HepG2 (cell line): ENCODE results near the gene ANKRD40. TPM values are rescaled to one million over a fixed set of nuclear protein-coding genes. Genes with fewer than 3 reads are reported as not detected.

Experiments used
- FOXK1 ChIP-seq: sonication (generic); formaldehyde crosslinking; IDR thresholded peaks from 2 replicates; pipeline ENCODE4 v1.4.0; 2020; ENCODE audit warnings: low read depth, missing genetic modification reagents, borderline replicate concordance
- NFATC3 ChIP-seq: sonication (generic); formaldehyde crosslinking; IDR thresholded peaks from 2 replicates; pipeline ENCODE4 v1.5.1; 2020; ENCODE audit warnings: mild to moderate bottlenecking, missing genetic modification reagents
- SKIL ChIP-seq: sonication (generic); formaldehyde crosslinking; IDR thresholded peaks from 2 replicates; pipeline ENCODE4 v1.8.0; 2022; ENCODE audit warnings: missing genetic modification reagents, mild to moderate bottlenecking, moderate library complexity, borderline replicate concordance
- ZNF142 ChIP-seq: sonication (generic); formaldehyde crosslinking; IDR thresholded peaks from 2 replicates; pipeline ENCODE4 v1.4.0; 2020; ENCODE audit warnings: missing genetic modification reagents
- ZNF317 ChIP-seq: sonication (generic); formaldehyde crosslinking; IDR thresholded peaks from 2 replicates; pipeline ENCODE4 v1.5.0; 2020; ENCODE audit warnings: mild to moderate bottlenecking, missing genetic modification reagents
- polyA plus RNA-seq, 8 experiments: library from polyadenylated mRNA; depleted of rRNA in 3 of 8; stranded (reverse) in 7 of 8; unstranded in 1 of 8; fragments of >200 nt; fragmentation: Illumina TruSeq in 4 of 8; extraction: Trizol in 4 of 8; gene quantifications; 2 replicates each; pipeline versions ENCODE4 v1.2.1 to v1.2.3, GENCODE V29; 2011 to 2016; ENCODE audit warnings: low read depth in 4 of 8, missing spikeins in 1 of 8, mixed read lengths in 1 of 8; ENCODE audit not compliant: insufficient read depth in 1 of 8
- total RNA-seq, 5 experiments: library from RNA; depleted of rRNA; stranded (reverse); fragments of >200 nt; fragmentation: Illumina TruSeq; extraction: Trizol; gene quantifications; 2 replicates each; pipeline ENCODE4 v1.2.3, GENCODE V29; 2016; ENCODE audit warnings: low read depth in 1 of 5
- TF ChIP-seq, protein P1 (sequence below), 2 experiments: fragments of 450-650 bp in 1 of 2; sonication (generic) in 1 of 2; formaldehyde crosslinking in 1 of 2; IDR thresholded peaks; 2 replicates each; pipeline versions ENCODE4 v1.6.1 to v1.8.0; 2016 to 2022; ENCODE audit warnings: antibody characterized with exemption in 1 of 2, mild to moderate bottlenecking in 1 of 2, missing genetic modification reagents in 1 of 2

Gene ANKRD40
- total and polyA plus RNA-seq, 2 of the 13 experiments (the other 11 are each of a cell fraction or from before 2014, with no cell fraction given): 35.0 to 46.4 TPM

DNA sequence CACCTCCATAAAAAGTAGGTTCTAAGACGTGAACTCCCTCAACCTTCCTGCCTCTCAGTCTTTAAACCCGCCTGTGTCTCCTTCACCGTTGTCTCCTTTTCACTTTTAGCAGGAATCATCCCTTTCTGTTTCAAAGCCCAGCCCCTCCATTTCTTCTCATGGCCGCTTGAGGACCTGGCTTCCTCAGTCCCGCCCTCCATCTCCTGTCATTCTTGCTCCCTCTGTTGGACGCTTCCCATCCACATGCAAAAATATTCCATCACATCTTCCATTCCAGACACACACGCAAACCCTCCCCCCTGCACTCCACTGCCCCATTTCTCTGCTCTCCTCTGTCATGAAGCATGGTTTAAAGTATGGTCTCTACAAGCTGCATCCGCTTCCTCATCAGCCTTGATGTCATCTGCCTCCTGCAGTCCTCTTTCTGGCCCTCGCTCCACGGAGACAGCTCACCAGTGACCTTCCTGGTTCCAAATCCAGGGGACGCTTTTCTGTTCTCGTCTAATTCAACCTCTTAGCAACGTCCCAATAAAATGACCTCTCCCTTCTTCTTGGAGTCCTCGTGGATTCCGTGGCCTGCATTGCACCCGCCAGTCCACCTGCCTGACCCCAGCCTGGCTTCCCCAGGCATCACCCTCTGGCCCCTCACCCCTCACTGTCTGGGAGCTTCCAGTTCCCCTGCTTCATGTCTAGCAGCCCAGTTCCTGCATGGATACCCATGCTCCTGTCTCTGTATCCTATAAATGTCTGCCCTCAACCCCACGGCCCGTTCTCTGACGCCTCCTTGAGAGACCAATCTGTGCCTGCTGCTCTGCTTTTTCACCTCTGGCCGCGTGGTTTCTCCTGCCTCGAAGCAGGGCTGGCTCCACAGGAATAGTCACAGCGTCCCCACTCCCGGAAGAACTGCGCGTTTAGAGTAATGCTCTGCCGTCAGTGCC lies 26.2 kb downstream of the ANKRD40 start (continued):
- TF ChIP-seq ZNF142 (CRISPR knock-in tag) (no peak), FOXK1 (CRISPR knock-in tag) (no peak), NFATC3 (CRISPR knock-in tag) (no peak), SKIL (CRISPR knock-in tag) (no peak), ZNF317 (CRISPR knock-in tag) (no peak)
- TF ChIP-seq, protein P1, sequence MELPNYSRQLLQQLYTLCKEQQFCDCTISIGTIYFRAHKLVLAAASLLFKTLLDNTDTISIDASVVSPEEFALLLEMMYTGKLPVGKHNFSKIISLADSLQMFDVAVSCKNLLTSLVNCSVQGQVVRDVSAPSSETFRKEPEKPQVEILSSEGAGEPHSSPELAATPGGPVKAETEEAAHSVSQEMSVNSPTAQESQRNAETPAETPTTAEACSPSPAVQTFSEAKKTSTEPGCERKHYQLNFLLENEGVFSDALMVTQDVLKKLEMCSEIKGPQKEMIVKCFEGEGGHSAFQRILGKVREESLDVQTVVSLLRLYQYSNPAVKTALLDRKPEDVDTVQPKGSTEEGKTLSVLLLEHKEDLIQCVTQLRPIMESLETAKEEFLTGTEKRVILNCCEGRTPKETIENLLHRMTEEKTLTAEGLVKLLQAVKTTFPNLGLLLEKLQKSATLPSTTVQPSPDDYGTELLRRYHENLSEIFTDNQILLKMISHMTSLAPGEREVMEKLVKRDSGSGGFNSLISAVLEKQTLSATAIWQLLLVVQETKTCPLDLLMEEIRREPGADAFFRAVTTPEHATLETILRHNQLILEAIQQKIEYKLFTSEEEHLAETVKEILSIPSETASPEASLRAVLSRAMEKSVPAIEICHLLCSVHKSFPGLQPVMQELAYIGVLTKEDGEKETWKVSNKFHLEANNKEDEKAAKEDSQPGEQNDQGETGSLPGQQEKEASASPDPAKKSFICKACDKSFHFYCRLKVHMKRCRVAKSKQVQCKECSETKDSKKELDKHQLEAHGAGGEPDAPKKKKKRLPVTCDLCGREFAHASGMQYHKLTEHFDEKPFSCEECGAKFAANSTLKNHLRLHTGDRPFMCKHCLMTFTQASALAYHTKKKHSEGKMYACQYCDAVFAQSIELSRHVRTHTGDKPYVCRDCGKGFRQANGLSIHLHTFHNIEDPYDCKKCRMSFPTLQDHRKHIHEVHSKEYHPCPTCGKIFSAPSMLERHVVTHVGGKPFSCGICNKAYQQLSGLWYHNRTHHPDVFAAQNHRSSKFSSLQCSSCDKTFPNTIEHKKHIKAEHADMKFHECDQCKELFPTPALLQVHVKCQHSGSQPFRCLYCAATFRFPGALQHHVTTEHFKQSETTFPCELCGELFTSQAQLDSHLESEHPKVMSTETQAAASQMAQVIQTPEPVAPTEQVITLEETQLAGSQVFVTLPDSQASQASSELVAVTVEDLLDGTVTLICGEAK (IDR thresholded peaks at IDR 0.05): no peak
- TF ChIP-seq, protein P1 (CRISPR knock-in tag; IDR thresholded peaks at IDR 0.05): no peak
